Measurements from ENCODE around the gene TBATA. TPM values are rescaled to one million over a fixed set of nuclear protein-coding genes. Genes with fewer than 3 reads are reported as not detected.

The TBATA gene
- total RNA-seq, 1 donor from 2014 or later, result not detected

GRCh38 chr10:70761727-70762350 lies 23.3 kb downstream of the TBATA start:
- no peak for DNase-seq (ENCODE audit: low spot score)

GRCh38 chr10:70761031-70761601 lies 24.1 kb downstream of the TBATA start:
- no peak for DNase-seq (ENCODE audit: low spot score)

GRCh38 chr10:70760271-70760787 lies 24.8 kb downstream of the TBATA start:
- no peak for DNase-seq (ENCODE audit: low spot score)

- no peak for DNase-seq (ENCODE audit: low spot score)
Observed at GRCh38 chr10:70759781-70760180, 25.4 kb downstream of the TBATA start.

- DNase-seq (ENCODE audit: low spot score), result peak; percentile 78
Observed at GRCh38 chr10:70758757-70759514, 26.2 kb downstream of the TBATA start.

GRCh38 chr10:70757856-70758255 lies 27.3 kb downstream of the TBATA start:
- no peak for DNase-seq (ENCODE audit: low spot score)

- DNase-seq (ENCODE audit: low spot score), result no peak
Observed at GRCh38 chr10:70756700-70757360, 28.3 kb downstream of the TBATA start.

GRCh38 chr10:70753841-70754621 lies 31.1 kb downstream of the TBATA start:
- DNase-seq (ENCODE audit: low spot score), result no peak

- DNase-seq (ENCODE audit: low spot score), result no peak
Observed at GRCh38 chr10:70753026-70753663, 32.0 kb downstream of the TBATA start.

GRCh38 chr10:70752571-70752970 lies 32.6 kb downstream of the TBATA start:
- DNase-seq (ENCODE audit: low spot score), result no peak

GRCh38 chr10:70751991-70752390 lies 33.2 kb downstream of the TBATA start:
- DNase-seq (ENCODE audit: low spot score), result no peak

- DNase-seq (ENCODE audit: low spot score), result no peak
Observed at GRCh38 chr10:70751356-70751755, 33.8 kb downstream of the TBATA start.

GRCh38 chr10:70750156-70750703 lies 34.9 kb downstream of the TBATA start:
- no peak for DNase-seq (ENCODE audit: low spot score)

- no peak for DNase-seq (ENCODE audit: low spot score)
Observed at GRCh38 chr10:70749756-70750155, 35.4 kb downstream of the TBATA start.

- no peak for DNase-seq (ENCODE audit: low spot score)
Observed at GRCh38 chr10:70748801-70749573, 36.2 kb downstream of the TBATA start.

- no peak for DNase-seq (ENCODE audit: low spot score)
Observed at GRCh38 chr10:70748305-70748704, 36.9 kb downstream of the TBATA start.

GRCh38 chr10:70747192-70747965 lies 37.8 kb downstream of the TBATA start:
- no peak for DNase-seq (ENCODE audit: low spot score)

- no peak for DNase-seq (ENCODE audit: low spot score)
Observed at GRCh38 chr10:70745555-70745954, 39.6 kb downstream of the TBATA start.

GRCh38 chr10:70744617-70745143 lies 40.5 kb downstream of the TBATA start:
- no peak for DNase-seq (ENCODE audit: low spot score)

Measured in ureter (tissue), 1 donor.